WTC11 (cell line): ENCODE results near the gene R3HDM1.

Experiments used
- JUN ChIP-seq: sonication (generic); formaldehyde crosslinking; IDR thresholded peaks from 2 replicates; pipeline ENCODE4 v1.8.0; 2023; ENCODE audit warnings: mild to moderate bottlenecking, missing genetic modification reagents
- TF ChIP-seq, protein P1 (sequence below): fragments of 200-600 bp; IDR thresholded peaks from 2 replicates; pipeline ENCODE4 v1.8.0; 2022; ENCODE audit warnings: antibody characterized with exemption

DNA sequence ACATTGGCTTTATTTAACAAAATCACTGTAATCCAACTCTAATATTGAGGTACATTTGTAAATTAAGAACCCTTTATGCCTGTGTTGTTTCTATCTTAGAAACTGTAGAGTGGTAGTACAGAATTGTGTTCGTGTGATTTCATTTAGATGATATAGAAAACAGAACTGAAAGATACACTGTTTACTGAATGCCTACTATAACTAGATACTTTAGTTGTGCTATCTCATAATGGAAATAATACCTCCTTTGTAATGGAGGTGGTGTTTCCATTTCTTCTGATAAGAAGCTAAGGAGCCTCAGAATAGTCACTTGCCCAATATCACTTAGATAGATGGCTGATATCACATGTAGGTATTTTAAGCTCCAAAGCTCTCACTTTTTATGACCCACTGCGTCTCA is 147.8 kb downstream of the R3HDM1 start:
- no peak for TF ChIP-seq JUN
- TF ChIP-seq, protein P1, sequence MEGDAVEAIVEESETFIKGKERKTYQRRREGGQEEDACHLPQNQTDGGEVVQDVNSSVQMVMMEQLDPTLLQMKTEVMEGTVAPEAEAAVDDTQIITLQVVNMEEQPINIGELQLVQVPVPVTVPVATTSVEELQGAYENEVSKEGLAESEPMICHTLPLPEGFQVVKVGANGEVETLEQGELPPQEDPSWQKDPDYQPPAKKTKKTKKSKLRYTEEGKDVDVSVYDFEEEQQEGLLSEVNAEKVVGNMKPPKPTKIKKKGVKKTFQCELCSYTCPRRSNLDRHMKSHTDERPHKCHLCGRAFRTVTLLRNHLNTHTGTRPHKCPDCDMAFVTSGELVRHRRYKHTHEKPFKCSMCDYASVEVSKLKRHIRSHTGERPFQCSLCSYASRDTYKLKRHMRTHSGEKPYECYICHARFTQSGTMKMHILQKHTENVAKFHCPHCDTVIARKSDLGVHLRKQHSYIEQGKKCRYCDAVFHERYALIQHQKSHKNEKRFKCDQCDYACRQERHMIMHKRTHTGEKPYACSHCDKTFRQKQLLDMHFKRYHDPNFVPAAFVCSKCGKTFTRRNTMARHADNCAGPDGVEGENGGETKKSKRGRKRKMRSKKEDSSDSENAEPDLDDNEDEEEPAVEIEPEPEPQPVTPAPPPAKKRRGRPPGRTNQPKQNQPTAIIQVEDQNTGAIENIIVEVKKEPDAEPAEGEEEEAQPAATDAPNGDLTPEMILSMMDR: no peak
